ENCODE results near the gene FOXR1.

The FOXR1 gene, protein sequence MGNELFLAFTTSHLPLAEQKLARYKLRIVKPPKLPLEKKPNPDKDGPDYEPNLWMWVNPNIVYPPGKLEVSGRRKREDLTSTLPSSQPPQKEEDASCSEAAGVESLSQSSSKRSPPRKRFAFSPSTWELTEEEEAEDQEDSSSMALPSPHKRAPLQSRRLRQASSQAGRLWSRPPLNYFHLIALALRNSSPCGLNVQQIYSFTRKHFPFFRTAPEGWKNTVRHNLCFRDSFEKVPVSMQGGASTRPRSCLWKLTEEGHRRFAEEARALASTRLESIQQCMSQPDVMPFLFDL

DNA sequence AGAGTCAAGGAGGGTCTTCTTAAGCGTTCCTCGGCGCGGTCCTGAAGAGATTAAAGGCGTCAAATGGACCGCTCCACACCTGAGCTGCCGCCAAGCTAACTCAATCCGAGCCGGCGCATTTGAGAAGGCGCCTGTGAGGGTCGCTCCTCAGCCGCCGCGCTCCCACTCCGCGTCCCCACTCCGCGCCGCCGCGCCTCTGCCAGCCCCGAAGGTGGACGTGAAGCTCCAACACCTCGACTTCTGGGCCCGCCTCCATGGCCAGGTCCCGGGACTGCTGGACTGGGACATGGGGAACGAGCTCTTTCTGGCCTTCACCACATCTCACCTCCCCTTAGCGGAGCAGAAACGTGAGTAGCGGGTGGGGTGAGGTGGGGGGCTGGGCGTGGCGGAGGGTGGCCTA, at the start of gene FOXR1:
Gene FOXR1 (plus strand): TSS at position 116 of the 400 bp plus-strand sequence. CDS start 171 bp downstream, at position 287.
- Mint-ChIP-seq H3K4me3 (no peak within 1 kb of the TSS), H3K27ac (no peak within 1 kb of the TSS), H3K9me3 (no peaks in the 10 kb centered on the region), H3K27me3 (peaks cover 35% of the 10 kb centered on the region), H3K4me1 (no peaks in the 10 kb centered on the region)
- no peak for ATAC-seq
- DNase-seq, result no peak

DNA sequence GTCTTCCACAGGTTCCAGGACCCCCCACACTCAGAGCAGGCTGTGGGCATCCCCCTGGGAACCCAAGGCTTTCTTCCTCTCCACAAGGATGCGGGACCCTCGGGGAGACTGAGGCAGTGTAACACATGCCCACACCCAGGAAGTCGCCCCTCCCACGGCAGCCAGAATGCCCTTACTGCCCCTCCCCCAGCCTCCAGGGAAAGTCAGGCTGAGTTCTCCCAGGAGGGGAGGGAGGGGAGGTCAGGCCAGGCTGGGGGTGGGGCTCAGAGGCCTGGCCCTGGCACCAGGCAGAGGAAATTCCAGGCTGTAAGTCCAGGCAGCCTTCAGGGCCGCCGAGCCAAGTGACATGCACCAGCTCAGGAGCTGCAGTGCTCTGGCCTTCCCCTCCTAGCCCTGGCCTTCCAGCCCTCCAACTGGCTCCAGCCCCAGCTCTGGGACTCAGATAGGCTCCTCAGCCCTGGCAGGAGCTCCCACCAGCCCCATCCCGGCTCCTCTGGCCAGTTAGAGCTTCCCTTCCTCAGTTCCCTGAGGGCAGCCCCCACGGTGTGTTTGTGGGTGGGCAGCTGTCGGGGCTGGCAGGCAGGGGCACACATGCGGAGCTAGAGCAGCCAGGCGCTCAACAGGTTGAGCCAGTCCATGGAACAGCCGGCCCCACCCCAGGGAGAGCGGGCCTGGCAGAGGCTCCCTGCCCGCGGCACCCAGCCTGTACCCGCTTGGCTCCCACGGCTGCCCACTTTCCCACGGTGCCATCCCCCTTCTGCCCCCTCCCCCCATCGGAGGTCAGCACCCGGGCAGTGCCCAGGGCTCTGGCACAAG, 49.4 kb upstream of the FOXR1 start:
- Mint-ChIP-seq H3K4me1 (peaks cover 87% of the 10 kb centered on the region), H3K27me3 (no peaks in the 10 kb centered on the region), H3K4me3 (peak overlapping the region; percentile 84 to 89), H3K9me3 (no peaks in the 10 kb centered on the region), H3K27ac (peak overlapping the region in 1 of 2 donors; percentile 91)
- ATAC-seq (no peak), DNase-seq (peak in 1 of 2 donors; percentile 14)

DNA sequence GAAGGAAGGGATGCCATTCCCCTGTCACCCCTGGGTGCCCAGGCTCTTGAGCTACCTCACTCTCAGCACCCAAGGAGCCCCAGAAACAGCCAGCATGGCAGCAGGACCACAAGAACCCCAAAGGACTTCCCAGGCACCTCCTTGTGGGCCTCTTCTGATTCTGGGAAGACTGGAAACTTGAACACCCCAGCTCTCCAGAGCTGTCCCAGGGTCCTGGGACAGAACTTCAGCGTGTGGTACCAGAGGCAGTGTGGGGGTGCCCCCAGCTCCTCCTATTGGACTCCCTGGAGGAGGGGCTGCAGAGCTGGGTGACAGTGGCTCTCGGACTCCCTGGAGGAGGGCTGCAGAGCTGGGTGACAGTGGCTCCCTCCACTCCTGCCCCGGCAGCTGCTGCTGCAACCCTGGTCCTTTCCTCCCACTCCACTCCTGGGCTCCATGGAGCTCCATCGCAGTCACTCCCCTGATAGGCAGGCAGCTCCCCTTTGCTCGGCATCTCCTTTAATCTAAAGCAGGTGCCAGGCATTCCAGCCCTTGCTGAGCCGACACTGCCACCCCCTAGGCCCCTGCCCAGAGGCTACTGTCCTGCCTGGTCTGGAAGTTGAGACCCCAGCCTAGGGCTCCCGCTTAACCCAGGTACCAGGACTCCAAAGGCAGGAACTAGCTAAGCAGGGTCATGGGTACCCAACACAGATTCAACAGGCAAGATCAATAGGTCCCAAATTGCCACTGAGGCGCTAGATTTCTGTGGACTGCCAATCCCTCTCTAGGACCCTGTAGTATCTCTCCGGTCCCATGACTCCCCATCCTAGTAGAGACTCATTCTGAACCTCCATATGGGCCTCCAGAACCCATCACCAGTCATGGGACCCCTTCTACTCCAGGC, 48.6 kb upstream of the FOXR1 start:
- ATAC-seq (no peak), DNase-seq (peak in 1 of 2 donors; percentile 21)
- no peaks in the 10 kb centered on the region for H3K9me3 Mint-ChIP-seq
- no peaks in the 10 kb centered on the region for H3K27me3 Mint-ChIP-seq
- peak overlapping the region; percentile 84 to 89 for H3K4me3 Mint-ChIP-seq
- H3K4me1 Mint-ChIP-seq, result peaks cover 87% of the 10 kb centered on the region
- H3K27ac Mint-ChIP-seq, result peak overlapping the region; percentile 66 to 71

GRCh38 chr11:118923721-118924587, 47.6 kb upstream of the FOXR1 start:
- ATAC-seq (no peak), DNase-seq (no peak)
- no peaks in the 10 kb centered on the region for H3K9me3 Mint-ChIP-seq
- peaks cover 82% of the 10 kb centered on the region for H3K4me1 Mint-ChIP-seq
- H3K27ac Mint-ChIP-seq, result peak overlapping the region; percentile 73 to 93
- peak overlapping the region; percentile 84 to 89 for H3K4me3 Mint-ChIP-seq
- H3K27me3 Mint-ChIP-seq, result no peaks in the 10 kb centered on the region

GRCh38 chr11:118924591-118925585, 46.7 kb upstream of the FOXR1 start:
- peak overlapping the region; percentile 82 to 93 for H3K27ac Mint-ChIP-seq
- H3K4me3 Mint-ChIP-seq, result peak overlapping the region; percentile 84 to 89
- peaks cover 74% of the 10 kb centered on the region for H3K4me1 Mint-ChIP-seq
- DNase-seq (peak; percentile 63 to 66), ATAC-seq (no peak)
- no peaks in the 10 kb centered on the region for H3K9me3 Mint-ChIP-seq
- H3K27me3 Mint-ChIP-seq, result no peaks in the 10 kb centered on the region

- H3K4me3 Mint-ChIP-seq, result peak overlapping the region; percentile 94 to 95
- DNase-seq (no peak), ATAC-seq (no peak)
- H3K9me3 Mint-ChIP-seq, result no peaks in the 10 kb centered on the region
- peaks cover 61% of the 10 kb centered on the region for H3K4me1 Mint-ChIP-seq
- H3K27me3 Mint-ChIP-seq, result no peaks in the 10 kb centered on the region
- peak overlapping the region in 1 of 2 donors; percentile 97 for H3K27ac Mint-ChIP-seq
Observed at GRCh38 chr11:118927554-118928100, 43.9 kb upstream of the FOXR1 start.

DNA sequence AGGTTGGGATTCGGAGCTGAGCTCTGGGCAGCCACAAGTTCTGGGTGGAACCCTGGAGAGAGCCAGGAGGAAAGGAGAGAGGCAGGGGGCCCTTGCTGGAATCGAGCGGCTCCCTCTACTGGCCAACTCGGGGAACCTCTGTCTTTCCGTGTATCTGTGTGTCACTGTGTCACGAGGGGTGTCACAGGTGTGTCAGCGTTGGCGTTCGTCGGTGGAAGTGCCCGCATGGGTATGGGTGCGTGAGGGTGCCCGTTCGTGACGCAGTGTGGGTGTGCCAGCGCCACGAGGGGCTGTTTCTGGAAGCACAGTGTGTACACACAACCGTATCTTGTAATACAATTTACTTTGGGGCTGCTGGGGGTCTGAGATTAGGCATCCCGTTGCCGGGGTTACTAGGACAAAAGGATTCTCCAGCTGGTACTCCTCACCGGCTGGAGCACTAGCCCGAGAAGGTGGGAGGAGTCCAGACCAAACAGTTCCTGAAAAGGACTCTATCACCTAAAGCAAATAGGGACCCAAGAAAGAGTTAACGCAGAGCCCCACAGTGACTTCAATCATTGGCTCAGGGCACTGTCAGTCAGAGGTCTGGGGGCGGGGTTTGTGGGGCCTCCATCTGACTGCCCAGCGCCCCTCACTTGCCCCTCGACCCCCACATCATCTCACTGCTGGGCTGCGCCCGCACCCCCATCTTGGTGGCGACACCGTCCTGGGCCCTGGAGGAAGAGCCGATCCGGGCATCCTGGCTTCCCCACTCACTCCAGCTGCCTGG, 43.3 kb upstream of the FOXR1 start:
- peaks cover 54% of the 10 kb centered on the region for H3K4me1 Mint-ChIP-seq
- H3K27me3 Mint-ChIP-seq, result no peaks in the 10 kb centered on the region
- ATAC-seq (peak; percentile 67), DNase-seq (peak; percentile 93 to 97)
- peak overlapping the region; percentile 94 to 95 for H3K4me3 Mint-ChIP-seq
- peak overlapping the region; percentile 97 to 98 for H3K27ac Mint-ChIP-seq
- H3K9me3 Mint-ChIP-seq, result no peaks in the 10 kb centered on the region

GRCh38 chr11:118928870-118929500, 42.6 kb upstream of the FOXR1 start:
- DNase-seq (no peak), ATAC-seq (peak; percentile 5)
- H3K27ac Mint-ChIP-seq, result peak overlapping the region; percentile 97 to 98
- no peaks in the 10 kb centered on the region for H3K9me3 Mint-ChIP-seq
- H3K27me3 Mint-ChIP-seq, result no peaks in the 10 kb centered on the region
- H3K4me1 Mint-ChIP-seq, result peaks cover 47% of the 10 kb centered on the region
- H3K4me3 Mint-ChIP-seq, result peak overlapping the region; percentile 94 to 95

DNA sequence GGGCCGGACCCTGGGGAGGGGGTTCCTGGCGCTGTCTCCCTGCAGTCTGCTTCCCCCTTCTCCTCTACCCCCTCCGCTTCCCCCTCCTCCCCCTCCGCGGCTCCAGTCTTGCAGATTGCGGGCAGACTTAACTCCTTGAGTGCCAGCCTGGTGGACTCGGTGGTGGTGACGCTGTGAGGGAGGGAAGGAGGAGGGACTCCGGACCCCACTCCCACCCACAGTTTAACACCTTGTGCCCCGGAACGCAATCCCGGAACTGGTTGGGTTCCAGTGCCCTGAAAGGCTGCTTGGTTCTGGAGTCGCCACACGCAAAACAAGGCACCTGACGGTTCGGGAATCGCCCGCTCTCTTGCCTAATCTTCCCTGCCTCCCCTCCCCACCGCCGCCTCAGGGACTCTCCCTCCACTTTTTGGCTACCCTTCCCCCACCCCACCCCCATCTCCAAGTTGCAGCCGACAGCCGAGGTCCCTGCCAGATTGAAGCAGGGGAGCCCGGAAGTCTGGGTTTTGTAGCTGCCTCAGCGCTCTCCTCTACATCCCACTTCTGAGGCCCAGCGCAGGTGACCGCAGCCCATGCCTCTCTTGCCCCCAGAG, 42.0 kb upstream of the FOXR1 start:
- H3K4me1 Mint-ChIP-seq, result peaks cover 41% of the 10 kb centered on the region

DNA sequence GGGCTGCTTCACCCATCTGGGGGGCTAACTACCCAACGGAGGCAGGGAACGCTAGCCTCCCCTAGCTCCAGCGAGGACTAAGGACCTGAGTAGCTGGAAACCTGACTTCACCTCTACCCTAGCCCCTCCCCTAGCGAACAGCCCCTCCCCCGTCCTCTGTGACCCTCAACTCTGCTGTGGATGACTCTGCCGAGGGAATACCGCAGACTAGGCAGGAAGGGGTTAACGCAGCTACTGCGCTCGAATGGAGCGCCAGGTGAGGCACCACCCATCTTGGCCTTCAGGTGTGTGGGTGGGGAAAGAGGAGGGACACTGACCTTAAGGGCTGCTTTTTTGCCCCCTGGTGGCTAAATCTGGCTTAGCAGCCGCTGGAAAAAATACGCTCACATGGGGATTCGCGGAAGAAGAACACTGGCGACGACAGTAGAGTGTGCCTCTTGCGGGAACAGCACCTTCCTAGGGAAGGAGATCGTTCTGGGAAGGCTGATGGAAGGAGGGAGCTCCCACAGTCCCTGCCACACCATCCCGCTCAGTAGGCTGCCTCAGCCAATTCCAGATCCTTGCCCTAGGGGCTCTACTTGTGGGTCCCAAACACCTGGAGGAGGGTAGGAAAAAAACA, 41.4 kb upstream of the FOXR1 start:
- H3K4me1 Mint-ChIP-seq, result peaks cover 40% of the 10 kb centered on the region
- no peaks in the 10 kb centered on the region for H3K27me3 Mint-ChIP-seq
- H3K27ac Mint-ChIP-seq, result peak overlapping the region; percentile 98 to 99
- ATAC-seq, result peak; percentile 51
- peak overlapping the region; percentile 94 to 95 for H3K4me3 Mint-ChIP-seq
- peak; percentile 93 to 94 for DNase-seq
- no peaks in the 10 kb centered on the region for H3K9me3 Mint-ChIP-seq

More for the DNA sequence above, 42.0 kb upstream of the FOXR1 start:
- ATAC-seq (peak; percentile 52), DNase-seq (peak; percentile 81 to 85)
- Mint-ChIP-seq H3K27me3 (no peaks in the 10 kb centered on the region), H3K27ac (peak overlapping the region; percentile 98 to 99), H3K9me3 (no peaks in the 10 kb centered on the region), H3K4me3 (peak overlapping the region; percentile 94 to 95)

GRCh38 chr11:118931571-118931970, 40.0 kb upstream of the FOXR1 start:
- Mint-ChIP-seq H3K9me3 (no peaks in the 10 kb centered on the region), H3K4me3 (no peak overlapping the region), H3K27ac (no peak overlapping the region), H3K27me3 (no peaks in the 10 kb centered on the region), H3K4me1 (peaks cover 34% of the 10 kb centered on the region)
- no peak for DNase-seq
- no peak for ATAC-seq

GRCh38 chr11:118933486-118933885, 38.1 kb upstream of the FOXR1 start:
- DNase-seq (no peak), ATAC-seq (no peak)
- H3K27ac Mint-ChIP-seq, result peak overlapping the region in 1 of 2 donors; percentile 22
- H3K4me3 Mint-ChIP-seq, result no peak overlapping the region
- H3K27me3 Mint-ChIP-seq, result no peaks in the 10 kb centered on the region
- no peaks in the 10 kb centered on the region for H3K9me3 Mint-ChIP-seq
- peaks cover 18% of the 10 kb centered on the region for H3K4me1 Mint-ChIP-seq
